Motor neuron (in vitro differentiated cells): Measurements from ENCODE around the gene CEP68. TPM values are rescaled to one million over a fixed set of nuclear protein-coding genes. Genes with fewer than 3 reads are reported as not detected.

Source experiments
- ATAC-seq, 8 experiments: fragments of 200-7000 bp; cut with Tn5 transposase; replicated peaks in 6 of 8; 2 replicates each; pipeline ENCODE4 v1.8.0; 2021; ENCODE audit warnings: mild to moderate bottlenecking in 8 of 8, moderate library complexity in 8 of 8
- H3K27ac ChIP-seq, 2 donors: fragments of 250-450 bp; sonication (Bioruptor Pico); 2 replicates each; pipeline ENCODE4 v1.9.0; 2021; ENCODE audit warnings: antibody characterized with exemption in 2 of 2, mild to moderate bottlenecking in 2 of 2, moderate library complexity in 1 of 2
- H3K4me1 ChIP-seq, 2 donors: fragments of 250-450 bp; sonication (Bioruptor Pico); replicated peaks in 1 of 2; 2 replicates each; pipeline ENCODE4 v1.6.1; 2021; ENCODE audit warnings: antibody characterized with exemption in 2 of 2, mild to moderate bottlenecking in 2 of 2, moderate library complexity in 1 of 2
- H3K4me3 ChIP-seq, 5 donors: fragments of 250-450 bp; sonication (Bioruptor Pico); 2 replicates each; pipeline ENCODE4 v1.9.0; 2021; ENCODE audit warnings: antibody characterized with exemption in 5 of 5, mild to moderate bottlenecking in 5 of 5, moderate library complexity in 4 of 5
- WGBS, 10 experiments: fragments of 450-650 bp; shearing (Covaris generic); methylation state at CpG; one replicate each; pipeline ENCODE4 v1.0.0; 2022; 5-methylcytosine and 5-hydroxymethylcytosine counted together
- in situ Hi-C, 9 experiments: fragments of 400-800 bp; cut with MboI; loops; one replicate each; pipeline ENCODE4 v1.15.0; 2021; ENCODE audit warnings: low sequenced_read_pairs in 9 of 9, low pct_unique_long_range_greater_than_20kb in 2 of 9; ENCODE audit not compliant: unreplicated experiment in 9 of 9
- total RNA-seq, 8 experiments: library from RNA; unstranded; fragments of 300-600 nt; gene quantifications; 2 replicates each; pipeline versions ENCODE4 v1.2.3 to v1.2.4, GENCODE V29; 2022

CEP68 gene
- total RNA-seq, 8 experiments from 2014 or later = 6.6 to 26.1 (median 16.4) TPM

GRCh38 chr2:65069439-65069824 lies 13.2 kb downstream of the CEP68 start:
- in situ Hi-C loops = no loop called here
- no peak overlapping the region for H3K27ac ChIP-seq

DNA sequence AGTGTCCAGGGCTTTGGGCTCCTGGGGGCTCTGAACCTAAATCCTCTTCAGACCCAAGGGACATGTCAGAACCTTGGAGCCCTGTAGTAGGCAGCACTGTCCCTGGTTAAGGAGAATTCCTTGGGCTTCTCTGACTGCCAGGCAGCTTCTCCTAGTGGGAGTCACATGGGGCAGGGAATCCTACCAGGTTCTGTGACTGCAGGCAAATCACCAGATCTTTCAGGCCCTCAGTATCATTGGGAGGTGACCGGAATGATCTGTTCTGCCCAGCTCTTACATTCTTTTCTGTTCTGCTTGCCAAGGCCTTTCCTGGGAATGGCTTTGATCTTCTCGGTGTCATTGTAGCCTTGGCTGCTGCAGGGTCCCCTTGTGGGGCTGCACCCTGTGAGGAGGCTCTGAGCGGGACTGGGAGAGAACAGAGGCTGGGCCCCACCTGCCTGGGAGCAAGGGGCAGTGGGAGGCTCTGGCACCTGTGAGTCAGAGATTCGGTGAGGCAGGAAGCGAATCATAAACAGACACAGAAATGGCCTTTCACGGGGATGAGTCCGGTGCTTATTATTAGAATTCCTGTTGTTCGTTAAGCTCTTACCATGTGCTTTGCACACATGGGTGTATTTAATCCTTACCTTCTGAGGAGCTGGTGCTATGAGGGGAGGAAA lies 14.1 kb downstream of the CEP68 start:
- Histone ChIP-seq H3K27ac (no peak overlapping the region), H3K4me1 (no peaks in the 10 kb centered on the region), H3K4me3 (no peak overlapping the region)
- WGBS, 10 experiments = 0 to 94% (median 65%) methylated on average over 1 to 5 of the region's 8 CpGs; no CpG with 5 or more reads in 2 of the 10 experiments
- in situ Hi-C loops = no loop called here
- ATAC-seq = peak; percentile 28 to 52 (median 40)

More at GRCh38 chr2:65069439-65069824, 13.2 kb downstream of the CEP68 start:
- Histone ChIP-seq H3K4me1 (peaks cover 0 to 4% of the 10 kb centered on the region in 2 donors), H3K4me3 (no peak overlapping the region)
- no peak for ATAC-seq
- WGBS, 10 experiments = 89 to 100% (median 91%) methylated on average over 2 to 5 of the region's 6 CpGs; no CpG with 5 or more reads in 5 of the 10 experiments

GRCh38 chr2:65070856-65071255 lies 14.6 kb downstream of the CEP68 start:
- Histone ChIP-seq H3K4me3 (no peak overlapping the region), H3K27ac (no peak overlapping the region), H3K4me1 (no peaks in the 10 kb centered on the region)
- in situ Hi-C loops = no loop called here
- 40 to 100% (median 90%) methylated on average over 1 to 5 of the region's 6 CpGs; no CpG with 5 or more reads in 5 of the 10 experiments for WGBS, 10 experiments
- no peak for ATAC-seq

GRCh38 chr2:65071499-65072180 lies 15.4 kb downstream of the CEP68 start:
- ATAC-seq = peak in 7 of 8 experiments; percentile 6 to 49 (median 14)
- H3K27ac ChIP-seq = no peak overlapping the region
- WGBS, 10 experiments = 20 to 100% (median 60%) methylated on average over 1 to 6 of the region's 14 CpGs; no CpG with 5 or more reads in 5 of the 10 experiments
- no peak overlapping the region for H3K4me3 ChIP-seq
- no peaks in the 10 kb centered on the region for H3K4me1 ChIP-seq
- in situ Hi-C loops = no loop called here

GRCh38 chr2:65072181-65072970 lies 16.2 kb downstream of the CEP68 start:
- H3K27ac ChIP-seq = no peak overlapping the region
- in situ Hi-C loops = no loop called here
- H3K4me1 ChIP-seq = no peaks in the 10 kb centered on the region
- WGBS, 10 experiments = 50 to 100% (median 94%) methylated on average over 1 to 8 of the region's 20 CpGs; no CpG with 5 or more reads in 3 of the 10 experiments
- H3K4me3 ChIP-seq = no peak overlapping the region
- peak in 1 of 8 experiments; percentile 7 for ATAC-seq

- no peaks in the 10 kb centered on the region for H3K4me1 ChIP-seq
- 13 to 100% (median 97%) methylated on average over 1 to 11 of the region's 12 CpGs for WGBS, 10 experiments
- ATAC-seq = no peak
- H3K27ac ChIP-seq = no peak overlapping the region
- in situ Hi-C loops = no loop called here
- H3K4me3 ChIP-seq = no peak overlapping the region
Observed at GRCh38 chr2:65073879-65074565, 17.8 kb downstream of the CEP68 start.

- WGBS, 10 experiments = 76 to 97% (median 91%) methylated on average over 3 to 9 of the region's 9 CpGs
- ATAC-seq = no peak
Observed at GRCh38 chr2:65075176-65075575, 19.0 kb downstream of the CEP68 start.

GRCh38 chr2:65075605-65076344 lies 19.6 kb downstream of the CEP68 start:
- no peak overlapping the region for H3K4me3 ChIP-seq
- H3K4me1 ChIP-seq = no peaks in the 10 kb centered on the region
- peak in 7 of 8 experiments; percentile 18 to 78 (median 32) for ATAC-seq
- in situ Hi-C loops = no loop called here
- 13 to 100% (median 50%) methylated on average over 1 to 4 of the region's 5 CpGs; no CpG with 5 or more reads in 1 of the 10 experiments for WGBS, 10 experiments
- H3K27ac ChIP-seq = no peak overlapping the region

More at GRCh38 chr2:65075176-65075575, 19.0 kb downstream of the CEP68 start:
- in situ Hi-C loops = no loop called here
- Histone ChIP-seq H3K27ac (no peak overlapping the region), H3K4me3 (no peak overlapping the region), H3K4me1 (no peaks in the 10 kb centered on the region)

GRCh38 chr2:65076345-65076710 lies 20.1 kb downstream of the CEP68 start:
- in situ Hi-C loops = no loop called here
- Histone ChIP-seq H3K27ac (no peak overlapping the region), H3K4me3 (no peak overlapping the region), H3K4me1 (no peaks in the 10 kb centered on the region)
- peak in 5 of 8 experiments; percentile 3 to 20 (median 8) for ATAC-seq
- 0 to 100% (median 87%) methylated on average over 1 to 5 of the region's 7 CpGs; no CpG with 5 or more reads in 1 of the 10 experiments for WGBS, 10 experiments

- Histone ChIP-seq H3K27ac (no peak overlapping the region), H3K4me1 (no peaks in the 10 kb centered on the region), H3K4me3 (no peak overlapping the region)
- in situ Hi-C loops = no loop called here
- 80 to 100% (median 92%) methylated on average over 1 to 6 of the region's 7 CpGs; no CpG with 5 or more reads in 5 of the 10 experiments for WGBS, 10 experiments
- ATAC-seq = no peak
Observed at GRCh38 chr2:65077898-65078297, 21.7 kb downstream of the CEP68 start.

DNA sequence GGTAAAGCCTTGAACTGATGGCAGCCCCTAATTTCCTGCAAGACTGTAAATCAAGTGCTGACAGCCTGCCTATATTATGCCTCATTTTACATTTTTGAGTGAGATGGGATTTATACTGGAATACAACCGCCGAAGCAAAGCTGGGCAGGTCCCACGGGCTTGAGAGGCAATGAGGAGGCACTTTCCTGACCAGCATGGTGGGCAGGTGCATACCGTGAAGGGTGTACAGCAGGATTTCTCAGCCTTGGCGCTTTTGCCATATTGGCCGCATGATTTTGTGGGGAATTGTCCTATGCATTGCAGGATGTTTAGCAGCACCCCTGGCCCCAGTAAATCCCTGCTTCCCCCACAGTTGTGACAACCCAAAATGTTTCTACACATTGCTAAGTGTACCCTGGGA lies 22.8 kb downstream of the CEP68 start:
- no peak for ATAC-seq
- WGBS, 10 experiments = 96 to 100% (median 98%) methylated on average over 2 to 6 of the region's 6 CpGs; no CpG with 5 or more reads in 6 of the 10 experiments
- Histone ChIP-seq H3K4me1 (no peaks in the 10 kb centered on the region), H3K27ac (no peak overlapping the region), H3K4me3 (no peak overlapping the region)
- in situ Hi-C loops = no loop called here

DNA sequence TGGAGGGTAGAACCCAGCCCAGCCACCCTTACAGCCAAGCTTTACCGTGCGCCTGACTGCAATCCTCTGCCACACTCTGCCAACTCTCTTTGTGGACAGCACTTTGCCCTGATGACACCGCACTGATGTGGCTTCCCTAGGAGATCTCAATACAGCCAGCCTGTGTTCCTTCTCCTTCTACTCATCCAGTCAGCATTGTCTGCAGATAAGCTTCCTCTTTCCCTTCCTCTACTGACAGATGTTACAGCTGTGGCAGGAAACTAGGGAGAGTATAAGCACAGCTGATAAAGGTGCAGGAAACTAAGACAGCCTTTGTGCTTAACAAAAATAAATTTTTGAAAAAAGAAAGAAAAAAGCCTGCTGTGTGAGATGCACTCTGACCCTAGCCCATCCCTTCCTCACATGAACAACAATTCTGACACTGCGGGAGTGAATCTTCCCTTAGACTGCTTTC lies 25.0 kb downstream of the CEP68 start:
- Histone ChIP-seq H3K4me3 (no peak overlapping the region), H3K27ac (no peak overlapping the region), H3K4me1 (no peaks in the 10 kb centered on the region)
- in situ Hi-C loops = no loop called here
- peak in 1 of 8 experiments; percentile 10 for ATAC-seq
- WGBS, 10 experiments = 61 to 100% (median 80%) methylated on average over 1 to 4 of the region's 4 CpGs; no CpG with 5 or more reads in 5 of the 10 experiments
